VCaP (cell line): Measurements from ENCODE around the gene MCRIP1.
A peak's percentile ranks its signal among the peaks of the same experiment; 100 is the strongest.

Experiments
- H3K27ac ChIP-seq: fragments of 450-650 bp; 2 replicates; pipeline ENCODE4 v1.5.1; 2017
- TF ChIP-seq, protein P1 (sequence below): fragments of 450-650 bp; conservative IDR thresholded peaks from 2 replicates; pipeline ENCODE4 v1.5.1; 2017; ENCODE audit warnings: mild to moderate bottlenecking, moderate library complexity

MCRIP1 gene

DNA sequence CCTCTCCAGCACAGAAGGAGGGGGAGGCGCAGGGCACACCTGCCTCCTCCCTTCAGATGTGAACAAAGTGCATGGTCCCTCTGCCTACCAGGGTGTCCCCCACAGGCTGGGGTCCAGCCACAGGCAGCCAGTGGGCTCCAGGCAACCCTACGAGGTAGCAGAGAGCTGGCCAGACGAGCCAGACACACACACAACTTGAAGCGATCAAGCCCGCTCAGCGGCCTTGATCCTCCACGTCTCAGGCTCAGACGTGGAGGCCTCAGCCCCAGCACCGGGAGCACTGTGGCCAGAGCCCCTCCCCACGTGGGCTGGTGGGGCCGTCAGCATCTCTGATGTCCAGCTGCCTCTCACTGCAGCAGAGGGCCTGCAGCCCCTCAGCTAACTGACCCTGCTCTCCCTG lies 8.5 kb downstream of the MCRIP1 start:
- TF ChIP-seq, protein P1, sequence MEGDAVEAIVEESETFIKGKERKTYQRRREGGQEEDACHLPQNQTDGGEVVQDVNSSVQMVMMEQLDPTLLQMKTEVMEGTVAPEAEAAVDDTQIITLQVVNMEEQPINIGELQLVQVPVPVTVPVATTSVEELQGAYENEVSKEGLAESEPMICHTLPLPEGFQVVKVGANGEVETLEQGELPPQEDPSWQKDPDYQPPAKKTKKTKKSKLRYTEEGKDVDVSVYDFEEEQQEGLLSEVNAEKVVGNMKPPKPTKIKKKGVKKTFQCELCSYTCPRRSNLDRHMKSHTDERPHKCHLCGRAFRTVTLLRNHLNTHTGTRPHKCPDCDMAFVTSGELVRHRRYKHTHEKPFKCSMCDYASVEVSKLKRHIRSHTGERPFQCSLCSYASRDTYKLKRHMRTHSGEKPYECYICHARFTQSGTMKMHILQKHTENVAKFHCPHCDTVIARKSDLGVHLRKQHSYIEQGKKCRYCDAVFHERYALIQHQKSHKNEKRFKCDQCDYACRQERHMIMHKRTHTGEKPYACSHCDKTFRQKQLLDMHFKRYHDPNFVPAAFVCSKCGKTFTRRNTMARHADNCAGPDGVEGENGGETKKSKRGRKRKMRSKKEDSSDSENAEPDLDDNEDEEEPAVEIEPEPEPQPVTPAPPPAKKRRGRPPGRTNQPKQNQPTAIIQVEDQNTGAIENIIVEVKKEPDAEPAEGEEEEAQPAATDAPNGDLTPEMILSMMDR: no peak
- no peak overlapping the region for H3K27ac ChIP-seq

DNA sequence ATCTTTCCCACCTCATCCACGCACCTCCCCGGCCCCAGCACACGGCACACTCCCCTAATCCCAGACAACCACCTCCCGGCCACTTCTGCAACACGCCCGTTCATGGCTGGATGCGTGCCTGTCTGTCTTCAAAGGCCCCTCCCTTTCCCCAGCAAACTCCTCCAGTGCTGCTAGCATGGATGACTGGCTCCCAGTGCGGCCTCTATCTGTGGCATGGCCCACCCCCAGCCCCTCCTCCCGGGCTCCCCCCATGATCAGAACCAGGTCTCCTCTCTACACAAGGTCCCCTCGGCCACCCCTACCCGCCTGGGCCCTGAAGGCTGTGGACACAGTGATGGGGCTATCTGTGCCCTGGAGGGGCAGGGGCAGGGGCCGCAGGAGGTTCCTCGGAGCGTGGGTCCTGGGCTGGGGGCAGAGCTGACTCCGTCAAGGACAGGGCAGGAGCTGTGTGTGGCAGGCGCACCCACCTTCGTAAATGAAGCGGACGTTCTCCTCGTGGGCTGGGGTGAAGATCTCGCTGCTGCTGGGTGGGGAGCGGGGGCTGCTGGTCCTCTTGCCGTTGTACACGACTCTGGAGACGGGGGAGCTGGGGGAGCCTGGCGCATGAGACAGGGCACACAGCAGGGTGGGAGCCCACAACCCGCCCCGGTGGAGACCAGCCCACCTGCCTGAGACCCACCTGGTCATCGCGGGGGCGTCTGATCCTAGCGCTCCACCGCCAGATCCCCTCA lies 9.1 kb downstream of the MCRIP1 start:
- TF ChIP-seq, protein P1: no peak
- peak overlapping the region; percentile 93; the same call in 1 of the 2 replicates for H3K27ac ChIP-seq

DNA sequence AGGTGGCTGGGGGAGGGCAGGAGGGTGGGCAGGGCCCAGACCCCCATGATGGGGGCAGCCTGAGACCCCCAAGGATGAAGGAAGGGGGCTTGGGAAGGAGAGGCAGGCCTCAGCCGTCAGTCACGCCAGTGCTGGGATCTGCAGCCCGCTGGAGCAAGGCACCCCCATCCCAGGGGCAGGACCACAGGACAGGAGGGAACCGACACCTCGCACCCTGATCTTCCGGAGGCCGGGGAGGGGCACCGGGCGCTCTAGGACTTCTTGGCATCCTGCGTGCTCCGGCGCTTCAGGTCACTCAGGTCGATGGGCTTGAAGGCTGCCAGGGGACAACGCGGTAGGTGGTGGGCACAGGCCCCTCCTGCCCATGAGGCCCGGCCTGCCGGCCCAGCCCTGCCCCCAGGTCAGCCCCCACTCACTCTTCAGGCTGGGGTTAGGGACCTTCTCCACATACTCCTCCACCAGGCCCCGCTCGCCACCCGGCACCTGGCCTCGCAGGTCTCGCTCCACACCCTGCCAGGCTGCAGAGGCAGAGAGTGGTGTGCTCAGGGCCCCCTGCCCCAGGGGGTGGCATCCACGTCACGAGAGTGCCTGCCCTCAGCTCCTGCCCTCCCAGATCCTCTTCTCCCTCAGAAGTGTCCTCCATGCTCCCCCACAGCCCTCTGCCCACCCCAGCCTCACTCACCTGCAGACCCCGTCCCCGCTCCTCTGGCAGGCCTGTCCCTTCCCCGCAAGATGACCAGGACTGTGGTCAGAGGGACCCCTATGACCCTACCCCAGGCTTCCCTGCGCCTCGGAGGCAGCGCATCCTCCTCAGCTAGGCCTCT lies 9.9 kb downstream of the MCRIP1 start:
- H3K27ac ChIP-seq: peak overlapping the region; percentile 93

DNA sequence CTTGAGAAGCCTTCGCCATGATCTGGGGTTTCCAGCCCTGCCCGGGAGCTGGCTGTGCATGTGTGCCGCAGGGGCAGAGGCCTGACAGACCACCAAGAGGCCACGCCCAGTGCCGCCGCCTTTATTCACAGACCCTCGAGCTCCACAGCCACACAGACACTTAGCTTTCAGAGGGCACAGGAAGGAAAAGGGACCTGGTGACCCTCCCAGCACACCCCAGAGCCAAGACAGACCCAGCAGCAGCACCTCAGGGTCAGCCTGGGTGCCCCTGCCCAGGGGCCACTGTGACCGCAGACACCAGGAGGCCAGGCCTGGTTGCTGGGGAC lies 10.8 kb downstream of the MCRIP1 start:
- TF ChIP-seq, protein P1: no peak
- peak overlapping the region; percentile 93 for H3K27ac ChIP-seq

More for the DNA sequence above, 9.9 kb downstream of the MCRIP1 start:
- TF ChIP-seq, protein P1: no peak

DNA sequence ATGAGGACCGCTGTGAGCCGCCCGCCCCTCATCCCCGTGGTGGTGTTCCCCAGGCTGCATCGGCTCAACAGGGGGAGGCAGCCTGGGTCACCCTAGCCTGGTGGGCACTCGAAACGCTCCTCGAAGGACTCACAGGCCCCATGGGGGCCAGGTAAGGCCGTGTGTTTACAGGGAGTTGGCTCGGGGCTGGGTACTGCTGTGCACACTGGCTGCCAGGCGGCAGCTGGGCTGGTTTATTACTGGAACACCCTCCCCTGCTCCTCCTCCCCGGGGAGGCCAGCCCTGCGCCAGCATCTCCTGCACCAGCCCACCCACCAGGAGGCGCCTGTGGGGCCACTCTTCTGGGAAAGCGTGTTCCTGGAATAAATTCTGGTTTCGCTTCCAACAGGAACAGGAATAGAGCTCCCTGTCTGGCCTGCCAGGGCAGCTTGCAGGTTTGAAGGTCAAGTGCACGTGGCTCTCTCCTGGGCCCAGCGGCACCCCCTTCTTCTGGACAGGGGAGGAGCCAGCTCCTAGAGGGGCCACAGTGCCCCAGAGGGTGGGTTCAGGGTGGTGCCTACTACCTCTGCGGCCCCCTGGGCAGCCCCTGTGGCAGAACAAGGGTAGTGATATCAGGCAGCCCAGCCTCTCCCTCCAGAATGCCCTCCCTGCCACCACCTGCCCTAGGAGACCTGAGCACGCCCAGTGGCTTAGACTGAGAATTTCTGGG lies 11.3 kb downstream of the MCRIP1 start:
- H3K27ac ChIP-seq: peak overlapping the region; percentile 93
- TF ChIP-seq, protein P1: peak; percentile 91

DNA sequence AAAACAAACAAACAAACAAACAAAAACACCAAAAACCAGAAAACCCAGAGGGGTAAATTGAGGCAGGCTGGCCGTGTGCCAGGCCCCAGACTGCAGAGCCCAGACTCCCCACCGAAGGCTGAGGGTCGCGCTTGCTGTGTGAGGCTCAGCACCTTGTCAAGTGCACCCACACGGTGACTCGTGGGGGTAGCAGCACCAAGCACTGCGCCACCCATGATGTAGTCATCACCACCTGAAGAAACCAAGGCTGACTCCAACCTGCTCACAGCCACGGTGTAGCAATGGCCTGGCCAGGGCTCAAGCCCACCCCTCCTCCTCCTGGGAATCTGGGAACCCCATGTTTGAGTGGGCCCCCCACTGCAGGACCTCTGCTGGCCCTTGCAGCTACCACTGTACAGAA lies 11.9 kb downstream of the MCRIP1 start:
- peak overlapping the region; percentile 93 for H3K27ac ChIP-seq
- TF ChIP-seq, protein P1: no peak

DNA sequence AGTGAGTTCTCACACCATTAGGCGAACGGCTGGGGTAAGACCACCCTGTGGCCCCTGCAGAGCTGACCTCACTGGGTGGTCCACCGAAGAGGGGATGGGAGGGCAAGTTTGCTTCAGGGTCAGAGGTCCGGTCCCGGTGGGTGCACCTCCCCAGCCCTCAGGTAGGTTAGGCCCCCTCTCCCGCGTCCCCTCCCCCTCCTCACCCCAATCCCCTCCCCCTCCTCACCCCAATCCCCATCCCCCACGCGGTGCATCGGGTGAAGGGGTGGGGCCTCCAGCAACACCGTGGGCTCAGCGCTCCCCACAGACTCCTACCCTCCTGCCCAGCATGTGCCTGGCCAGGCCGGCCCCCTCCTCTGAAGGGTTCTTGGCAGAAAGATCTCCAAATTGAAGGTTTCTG lies 13.4 kb downstream of the MCRIP1 start:
- no peak overlapping the region for H3K27ac ChIP-seq
- TF ChIP-seq, protein P1: no peak
